ENCODE data around the gene WDFY2. TPM values are rescaled to one million over a fixed set of nuclear protein-coding genes. Genes with fewer than 3 reads are reported as not detected.
"Not testable (repeated sequence)": the region's sequence is repeated elsewhere in the genome, so short reads cannot be mapped to it uniquely, and the experiment has no call there.

The WDFY2 gene
- total and polyA plus RNA-seq, 5 experiments from 2014 or later = 3.8 to 24.8 (median 4.4) TPM

DNA sequence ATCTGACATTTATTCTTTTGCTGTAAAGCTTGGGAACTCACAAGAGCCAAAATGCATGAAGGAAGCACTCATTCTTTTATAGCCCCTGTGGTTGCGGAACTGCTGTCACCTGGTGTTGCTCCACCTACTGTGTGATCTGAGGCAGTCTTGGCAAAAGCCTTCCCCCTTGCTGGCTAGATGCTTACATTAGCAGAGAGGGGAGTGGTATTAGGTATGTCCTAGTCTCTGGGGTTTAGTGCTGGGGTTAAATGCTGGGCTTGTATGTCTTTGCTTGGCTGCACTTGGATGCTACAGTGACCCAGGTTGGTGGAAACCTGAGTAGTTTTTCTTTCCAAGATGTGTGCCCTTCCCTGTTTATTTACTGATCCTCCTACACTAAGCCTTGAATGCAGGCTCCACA, 99.3 kb downstream of the WDFY2 start:
- Mint-ChIP-seq H3K27me3 (no peaks in the 10 kb centered on the region), H3K36me3 (peaks cover 0 to 42% (median 34%) of the 10 kb centered on the region in 3 donors), H3K4me3 (no peak overlapping the region), H3K9me3 (no peaks in the 10 kb centered on the region), H3K4me1 (peaks cover 6 to 19% (median 14%) of the 10 kb centered on the region in 4 donors), H3K27ac (peak overlapping the region in 1 of 10 donors; percentile 55)
- POLR2A ChIA-PET = no interaction called here
- ATAC-seq (no peak), DNase-seq (no peak)

DNA sequence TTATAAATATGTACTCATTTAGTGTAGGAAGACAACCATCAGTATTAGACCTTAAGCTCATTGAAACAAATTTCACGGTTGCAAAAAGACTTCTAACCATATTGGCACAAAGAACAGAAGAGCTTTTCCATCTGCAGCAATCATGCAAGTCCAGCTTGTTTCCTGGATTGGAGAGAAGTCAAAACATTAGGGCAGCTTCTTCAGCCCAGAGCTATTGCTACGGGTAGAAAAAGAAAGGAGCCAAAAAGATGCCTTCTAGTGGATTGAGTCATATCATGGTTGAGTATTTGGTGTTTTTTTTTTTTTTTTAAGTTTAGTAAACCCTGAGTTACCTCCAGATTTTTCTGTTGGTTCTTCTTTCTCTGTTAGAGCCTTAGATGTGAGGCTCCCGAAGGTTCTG, 99.8 kb downstream of the WDFY2 start:
- Mint-ChIP-seq H3K27me3 (no peaks in the 10 kb centered on the region), H3K4me3 (no peak overlapping the region), H3K9me3 (no peaks in the 10 kb centered on the region), H3K36me3 (peaks cover 0 to 42% (median 31%) of the 10 kb centered on the region in 3 donors), H3K4me1 (peaks cover 6 to 19% (median 14%) of the 10 kb centered on the region in 4 donors), H3K27ac (peak overlapping the region in 3 of 10 donors; percentile 2 to 55 (median 45))
- POLR2A ChIA-PET = no interaction called here
- ATAC-seq = no peak
- no peak for DNase-seq

DNA sequence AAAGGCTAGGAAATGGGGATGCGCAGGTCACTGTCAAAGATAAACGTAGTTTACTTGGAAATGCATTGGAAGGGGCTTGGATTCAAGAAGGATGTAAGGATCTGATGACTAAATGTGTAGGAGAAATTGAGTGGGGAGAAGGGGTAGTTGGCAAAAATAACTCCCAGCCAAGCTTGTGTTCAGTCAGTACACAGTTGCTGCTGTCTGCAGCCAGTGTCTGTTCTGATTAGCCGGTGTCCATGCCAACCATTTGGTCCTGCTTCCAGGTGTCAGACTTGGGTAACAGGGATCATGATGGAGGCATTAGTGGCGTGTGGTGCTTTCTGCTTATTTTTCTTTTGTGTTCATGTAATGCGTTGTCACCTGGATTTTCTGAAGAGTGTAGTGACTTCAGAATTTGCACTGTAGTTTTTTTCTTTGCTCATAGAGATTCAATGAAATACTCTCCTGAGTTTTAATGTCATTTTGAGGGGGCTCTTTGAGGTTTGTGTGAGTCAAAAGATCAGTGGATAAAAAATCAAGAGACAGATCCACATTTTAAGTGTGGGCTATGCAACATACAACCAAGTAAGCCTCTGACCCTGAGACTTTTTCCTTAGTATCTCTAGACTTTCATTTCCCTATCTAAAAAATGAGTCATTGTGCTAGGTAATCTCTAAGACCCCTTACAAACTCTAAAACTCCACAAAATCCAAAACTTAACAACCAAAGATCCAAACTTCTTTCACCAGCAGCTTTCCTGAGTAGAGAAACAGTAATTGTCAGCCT, 103.9 kb downstream of the WDFY2 start:
- Mint-ChIP-seq H3K9me3 (peaks cover 0 to 4% (median 0%) of the 10 kb centered on the region in 9 donors), H3K36me3 (peaks cover 0 to 15% (median 7%) of the 10 kb centered on the region in 3 donors), H3K4me3 (no peak overlapping the region), H3K27ac (peak overlapping the region in 5 of 10 donors; percentile 17 to 67 (median 26)), H3K27me3 (no peaks in the 10 kb centered on the region), H3K4me1 (peaks cover 7 to 16% (median 13%) of the 10 kb centered on the region in 4 donors)
- POLR2A ChIA-PET = no interaction called here
- ATAC-seq (no peak), DNase-seq (no peak)

DNA sequence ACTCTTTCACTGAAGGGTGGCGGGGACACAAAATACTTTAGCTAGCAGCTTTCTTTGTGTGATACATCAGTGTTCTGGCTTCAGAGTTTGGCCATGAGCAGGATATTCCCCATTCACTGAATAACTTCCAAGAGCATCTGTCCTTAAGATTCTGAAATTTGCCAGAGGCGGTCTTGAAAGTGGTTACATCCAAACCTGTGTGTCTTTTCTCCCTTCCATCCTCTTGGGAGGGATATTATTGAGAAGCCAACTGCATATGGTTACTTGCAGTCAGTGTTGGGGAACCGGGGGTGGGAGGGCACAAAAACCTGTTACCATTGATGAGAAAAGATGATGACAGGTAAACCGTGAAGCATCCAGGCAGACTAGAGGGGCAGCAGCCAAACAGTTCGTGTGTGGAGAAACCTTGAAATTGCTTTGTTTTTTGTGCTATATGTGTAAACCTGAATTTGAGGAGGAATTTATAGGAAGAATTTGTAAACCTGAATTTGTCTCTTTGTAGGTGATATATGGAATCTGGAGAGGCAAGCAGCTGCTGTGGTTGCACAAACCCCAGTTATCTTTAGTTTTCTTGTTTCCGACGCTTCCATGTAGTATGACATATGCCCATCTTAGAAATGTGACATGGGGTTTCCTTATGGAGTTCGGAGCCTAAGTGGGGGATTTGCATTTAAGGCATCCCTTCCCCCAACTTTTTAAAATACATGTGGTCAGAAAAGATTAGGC, 104.8 kb downstream of the WDFY2 start:
- peaks cover 0 to 7% (median 6%) of the 10 kb centered on the region in 3 donors for H3K36me3 Mint-ChIP-seq
- peaks cover 0 to 4% (median 0%) of the 10 kb centered on the region in 9 donors for H3K9me3 Mint-ChIP-seq
- peaks cover 7 to 16% (median 13%) of the 10 kb centered on the region in 4 donors for H3K4me1 Mint-ChIP-seq
- DNase-seq (no peak), ATAC-seq (no peak)
- peak overlapping the region in 2 of 10 donors; percentile 64 to 67 for H3K27ac Mint-ChIP-seq
- H3K27me3 Mint-ChIP-seq = no peaks in the 10 kb centered on the region
- no peak overlapping the region for H3K4me3 Mint-ChIP-seq
- POLR2A ChIA-PET = no interaction called here

DNA sequence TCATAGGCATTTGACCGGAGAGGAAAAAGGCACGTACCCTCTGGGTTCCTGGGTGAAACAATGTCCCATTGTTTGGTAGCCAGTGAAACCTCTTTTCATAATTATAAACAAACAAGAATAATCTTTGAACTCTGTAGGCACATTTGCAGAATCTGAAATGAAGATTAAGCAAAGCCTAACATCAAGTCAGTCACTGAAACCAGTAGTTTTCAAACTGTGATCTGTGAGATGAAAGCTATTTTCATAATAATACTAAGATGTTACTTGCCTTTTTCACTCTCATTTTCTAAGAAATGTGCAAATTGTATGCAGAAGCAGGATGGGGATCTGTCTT, 105.4 kb downstream of the WDFY2 start:
- no peak overlapping the region for H3K27ac Mint-ChIP-seq
- peaks cover 0 to 6% (median 4%) of the 10 kb centered on the region in 3 donors for H3K36me3 Mint-ChIP-seq
- no peak for ATAC-seq
- DNase-seq = no peak
- POLR2A ChIA-PET = no interaction called here
- peaks cover 5 to 16% (median 11%) of the 10 kb centered on the region in 4 donors for H3K4me1 Mint-ChIP-seq
- peaks cover 0 to 4% (median 0%) of the 10 kb centered on the region in 9 donors for H3K9me3 Mint-ChIP-seq
- H3K4me3 Mint-ChIP-seq = no peak overlapping the region
- H3K27me3 Mint-ChIP-seq = no peaks in the 10 kb centered on the region

DNA sequence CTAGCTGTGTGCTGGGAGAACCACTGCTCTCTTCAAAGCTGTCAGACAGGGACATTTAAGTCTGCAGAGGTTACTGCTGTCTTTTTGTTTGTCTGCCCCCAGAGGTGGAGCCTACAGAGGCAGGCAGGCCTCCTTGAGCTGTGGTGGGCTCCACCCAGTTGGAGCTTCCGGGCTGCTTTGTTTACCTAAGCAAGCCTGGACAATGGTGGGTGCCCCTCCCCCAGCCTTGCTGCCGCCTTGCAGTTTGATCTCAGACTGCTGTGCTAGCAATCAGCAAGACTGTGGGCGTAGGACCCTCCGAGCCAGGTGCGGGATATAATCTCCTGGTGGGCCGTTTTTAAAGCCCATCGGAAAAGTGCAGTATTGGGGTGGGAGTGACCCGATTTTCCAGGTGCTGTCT, 111.4 kb downstream of the WDFY2 start:
- DNase-seq, POLR2A ChIA-PET, H3K9me3 Mint-ChIP-seq, H3K27me3 Mint-ChIP-seq, ATAC-seq, H3K27ac Mint-ChIP-seq, H3K4me1 Mint-ChIP-seq, H3K4me3 Mint-ChIP-seq: not testable (repeated sequence)
- H3K36me3 Mint-ChIP-seq = peaks cover 9 to 14% (median 12%) of the 10 kb centered on the region in 3 donors

DNA sequence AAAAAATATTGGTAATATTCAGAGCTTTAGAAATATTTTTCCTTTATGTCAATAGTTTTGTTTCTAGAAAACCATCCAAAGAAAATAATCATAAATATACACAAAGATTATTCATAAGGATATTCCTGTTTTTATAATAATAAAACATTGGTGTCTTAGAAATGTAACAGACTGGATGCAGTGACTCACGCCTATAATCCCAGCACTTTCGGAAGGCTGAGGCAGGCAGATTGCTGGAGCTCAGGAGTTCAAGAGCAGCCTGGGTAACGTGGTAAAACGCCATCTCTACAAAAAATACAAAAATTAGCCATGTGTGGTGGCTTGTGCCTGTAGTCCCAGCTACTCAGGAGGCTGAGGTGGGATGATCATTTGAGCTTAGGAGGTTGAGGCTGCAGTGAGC, 112.9 kb downstream of the WDFY2 start:
- no peak overlapping the region for H3K27ac Mint-ChIP-seq
- no peak overlapping the region for H3K4me3 Mint-ChIP-seq
- ATAC-seq (no peak), DNase-seq (no peak)
- peaks cover 0 to 4% (median 0%) of the 10 kb centered on the region in 9 donors for H3K9me3 Mint-ChIP-seq
- POLR2A ChIA-PET = interaction anchor here (0.6 kb wide), 1 partner anchor 956 kb away, joined by 3 read pairs; the partner anchor contains the start of gene SUGT1
- H3K27me3 Mint-ChIP-seq = no peaks in the 10 kb centered on the region
- peaks cover 9 to 14% (median 12%) of the 10 kb centered on the region in 3 donors for H3K36me3 Mint-ChIP-seq
- H3K4me1 Mint-ChIP-seq = no peaks in the 10 kb centered on the region

DNA sequence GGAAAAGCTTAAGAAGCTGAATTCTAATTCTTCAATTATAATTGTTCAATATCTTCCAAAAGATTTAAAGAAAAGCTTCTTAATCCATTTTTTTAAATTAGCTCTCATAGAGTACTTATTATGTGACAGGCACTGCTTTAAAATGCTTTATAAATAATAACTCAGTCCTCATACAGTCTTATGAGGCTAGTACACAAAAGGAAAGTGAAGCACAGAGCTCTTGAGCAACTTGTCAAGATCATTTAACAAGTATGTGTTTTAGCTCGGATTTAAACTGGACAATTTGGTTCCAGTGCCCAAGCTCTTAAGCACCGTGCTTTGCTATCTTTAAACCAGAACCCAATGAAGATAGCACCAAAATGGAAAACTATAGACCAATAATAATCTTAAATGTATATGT, 113.6 kb downstream of the WDFY2 start:
- POLR2A ChIA-PET = no interaction called here
- no peaks in the 10 kb centered on the region for H3K4me1 Mint-ChIP-seq
- H3K27ac Mint-ChIP-seq = no peak overlapping the region
- peaks cover 9 to 18% (median 12%) of the 10 kb centered on the region in 3 donors for H3K36me3 Mint-ChIP-seq
- H3K4me3 Mint-ChIP-seq = no peak overlapping the region
- ATAC-seq (no peak), DNase-seq (no peak)
- H3K9me3 Mint-ChIP-seq = peaks cover 0 to 4% (median 0%) of the 10 kb centered on the region in 9 donors
- H3K27me3 Mint-ChIP-seq = no peaks in the 10 kb centered on the region

DNA sequence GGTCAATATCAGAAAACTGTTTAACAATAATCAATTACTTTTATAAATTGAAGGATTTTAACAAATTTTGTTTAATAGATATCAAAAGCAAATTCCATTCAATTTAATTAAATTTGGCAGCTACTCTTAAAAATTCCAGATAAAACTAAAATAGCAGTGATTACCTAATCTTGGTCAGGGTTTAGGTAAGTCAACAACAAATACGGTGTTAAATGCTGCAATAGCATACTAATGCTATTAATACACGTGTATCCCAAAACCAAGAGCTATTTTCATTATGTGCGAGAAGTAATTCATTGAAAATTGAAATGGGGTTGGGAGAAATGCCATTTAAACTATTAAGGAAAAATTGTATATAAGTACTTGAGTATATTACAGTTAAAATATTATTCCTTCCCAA, 114.1 kb downstream of the WDFY2 start:
- no peak overlapping the region for H3K27ac Mint-ChIP-seq
- H3K9me3 Mint-ChIP-seq = peaks cover 0 to 4% (median 0%) of the 10 kb centered on the region in 9 donors
- H3K27me3 Mint-ChIP-seq = no peaks in the 10 kb centered on the region
- H3K4me3 Mint-ChIP-seq = no peak overlapping the region
- ATAC-seq (no peak), DNase-seq (no peak)
- H3K4me1 Mint-ChIP-seq = no peaks in the 10 kb centered on the region
- POLR2A ChIA-PET = no interaction called here
- H3K36me3 Mint-ChIP-seq = peaks cover 9 to 18% (median 12%) of the 10 kb centered on the region in 3 donors

DNA sequence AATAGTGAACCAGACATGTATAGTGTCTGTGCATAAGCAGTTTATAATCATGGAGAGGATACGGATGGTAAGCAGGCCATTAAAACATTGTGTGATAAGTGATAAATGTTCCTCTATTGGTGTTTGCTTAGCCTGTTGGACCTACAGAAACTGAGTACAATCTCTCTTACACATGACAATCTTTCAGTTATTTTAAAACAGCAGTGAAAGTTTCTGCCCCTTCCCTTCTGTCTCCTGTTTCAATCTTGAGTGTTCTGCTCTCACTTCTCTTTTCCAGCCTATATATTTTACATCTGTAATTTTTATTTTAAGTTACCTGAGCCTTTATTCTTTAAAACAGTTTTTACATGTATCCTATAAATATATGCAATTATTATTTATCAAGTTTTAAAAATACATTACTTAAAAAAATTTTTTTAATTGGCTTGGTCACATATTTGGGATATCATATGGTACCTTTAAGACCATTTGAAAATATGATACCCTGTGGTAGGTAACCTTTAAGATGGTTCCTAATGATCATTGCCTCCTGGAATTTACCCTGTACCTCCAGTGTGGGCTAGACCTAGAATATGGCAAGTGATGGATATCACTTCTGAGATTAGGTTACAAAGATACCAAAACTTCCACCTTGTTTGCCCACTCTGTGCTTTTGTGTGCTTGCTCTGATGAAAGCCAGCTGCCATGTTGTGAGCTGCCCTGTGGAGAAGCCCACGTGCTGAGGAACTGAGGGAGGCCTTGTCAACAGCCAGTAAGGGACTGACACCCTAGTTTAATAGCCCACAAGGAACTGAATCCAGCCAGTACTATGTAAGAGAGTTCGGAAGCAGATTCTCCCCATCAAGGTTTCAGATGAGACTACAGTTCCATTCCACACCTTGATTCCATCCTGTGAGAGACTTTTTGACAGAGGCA, 120.4 kb downstream of the WDFY2 start:
- Mint-ChIP-seq H3K9me3 (peaks cover 0 to 2% (median 0%) of the 10 kb centered on the region in 9 donors), H3K4me3 (no peak overlapping the region), H3K36me3 (peaks cover 9 to 43% (median 30%) of the 10 kb centered on the region in 3 donors), H3K27ac (peak overlapping the region in 1 of 10 donors; percentile 60), H3K27me3 (no peaks in the 10 kb centered on the region), H3K4me1 (peaks cover 0 to 14% (median 0%) of the 10 kb centered on the region in 4 donors)
- POLR2A ChIA-PET = no interaction called here
- no peak for ATAC-seq
- no peak for DNase-seq

DNA sequence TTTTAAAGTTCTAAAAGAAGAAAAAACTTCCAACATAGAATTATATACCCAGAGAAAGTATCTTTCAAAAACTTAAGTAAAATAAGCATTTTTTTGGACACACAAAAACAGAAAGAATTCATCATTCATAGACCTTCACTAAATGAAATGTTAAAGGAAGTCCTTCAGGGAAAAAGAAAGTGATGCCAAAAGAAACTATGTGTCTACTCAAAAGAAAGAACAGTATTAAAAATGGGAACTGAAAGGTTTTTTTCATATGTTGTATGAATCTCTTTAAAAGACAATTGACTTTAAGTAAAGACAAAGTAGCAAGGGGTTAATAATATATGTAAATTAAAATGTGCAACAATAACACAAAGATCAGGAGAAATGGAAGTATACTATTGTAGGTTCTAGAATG, 123.2 kb downstream of the WDFY2 start:
- no peaks in the 10 kb centered on the region for H3K27me3 Mint-ChIP-seq
- no peak for ATAC-seq
- peaks cover 0 to 14% (median 0%) of the 10 kb centered on the region in 4 donors for H3K4me1 Mint-ChIP-seq
- POLR2A ChIA-PET = no interaction called here
- H3K36me3 Mint-ChIP-seq = peaks cover 5 to 38% (median 28%) of the 10 kb centered on the region in 3 donors
- no peak for DNase-seq
- H3K4me3 Mint-ChIP-seq = no peak overlapping the region
- no peak overlapping the region for H3K27ac Mint-ChIP-seq
- H3K9me3 Mint-ChIP-seq = no peaks in the 10 kb centered on the region

DNA sequence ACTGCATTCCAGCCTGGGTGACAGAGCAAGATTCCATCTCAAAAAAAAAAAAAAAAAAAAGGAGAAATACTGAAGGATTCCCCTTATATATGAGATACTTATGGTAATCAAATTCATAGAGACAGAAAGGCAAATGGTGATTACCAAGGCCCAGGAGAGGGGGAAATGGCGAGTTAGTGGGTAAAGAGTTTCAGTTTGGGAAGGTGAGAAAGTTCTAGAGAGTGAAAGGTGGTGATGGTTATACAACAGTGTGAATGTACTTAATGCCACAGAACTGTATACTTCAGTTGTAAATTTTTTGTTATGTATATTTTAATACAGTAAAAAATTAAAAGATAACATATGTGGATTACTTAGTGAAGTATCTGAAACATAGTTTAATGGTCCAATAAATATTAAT, 129.5 kb downstream of the WDFY2 start:
- ATAC-seq = no peak
- Mint-ChIP-seq H3K27ac (peak overlapping the region in 2 of 10 donors; percentile 5 to 66), H3K4me3 (no peak overlapping the region), H3K27me3 (no peaks in the 10 kb centered on the region), H3K9me3 (no peaks in the 10 kb centered on the region), H3K36me3 (peaks cover 0 to 7% (median 0%) of the 10 kb centered on the region in 3 donors), H3K4me1 (peaks cover 0 to 2% (median 1%) of the 10 kb centered on the region in 4 donors)
- no peak for DNase-seq
- POLR2A ChIA-PET = no interaction called here
